ENCODE results near the gene DTNB.

DNA sequence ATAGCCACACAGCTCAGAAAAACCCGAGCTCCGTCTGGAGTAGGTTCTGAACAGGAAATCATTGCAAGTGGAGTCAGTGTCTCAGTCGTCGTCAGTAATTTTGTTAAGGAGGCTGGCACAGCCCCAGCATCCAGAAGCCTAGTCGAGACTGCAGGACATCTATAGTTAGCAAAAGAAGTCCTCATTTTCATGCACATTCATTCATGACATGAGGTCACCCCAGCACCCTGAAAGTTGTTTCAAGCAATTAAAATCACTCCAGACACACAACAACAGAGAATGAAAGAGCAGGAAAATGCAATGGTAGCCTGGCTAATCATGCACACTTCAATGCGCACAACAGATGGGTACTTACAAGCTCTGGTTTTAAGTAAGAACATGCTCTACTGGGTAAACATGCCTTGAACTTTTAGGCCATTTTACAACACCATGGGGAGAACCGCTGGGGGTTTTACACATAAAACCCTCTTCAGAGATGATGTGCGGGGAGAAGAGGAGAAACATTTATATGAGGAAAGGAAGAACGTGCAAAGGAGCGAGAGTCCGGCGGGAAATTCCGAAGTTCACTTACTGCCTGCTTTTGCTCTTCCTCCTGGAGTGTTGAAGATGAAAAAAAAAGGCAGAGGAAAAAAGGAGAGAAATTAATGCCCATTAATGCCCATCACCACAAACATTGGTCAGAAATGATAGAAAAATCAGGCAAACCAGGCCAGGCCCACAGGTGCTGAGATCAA is 254.3 kb downstream of the DTNB start:
- TF ChIP-seq, protein P1, sequence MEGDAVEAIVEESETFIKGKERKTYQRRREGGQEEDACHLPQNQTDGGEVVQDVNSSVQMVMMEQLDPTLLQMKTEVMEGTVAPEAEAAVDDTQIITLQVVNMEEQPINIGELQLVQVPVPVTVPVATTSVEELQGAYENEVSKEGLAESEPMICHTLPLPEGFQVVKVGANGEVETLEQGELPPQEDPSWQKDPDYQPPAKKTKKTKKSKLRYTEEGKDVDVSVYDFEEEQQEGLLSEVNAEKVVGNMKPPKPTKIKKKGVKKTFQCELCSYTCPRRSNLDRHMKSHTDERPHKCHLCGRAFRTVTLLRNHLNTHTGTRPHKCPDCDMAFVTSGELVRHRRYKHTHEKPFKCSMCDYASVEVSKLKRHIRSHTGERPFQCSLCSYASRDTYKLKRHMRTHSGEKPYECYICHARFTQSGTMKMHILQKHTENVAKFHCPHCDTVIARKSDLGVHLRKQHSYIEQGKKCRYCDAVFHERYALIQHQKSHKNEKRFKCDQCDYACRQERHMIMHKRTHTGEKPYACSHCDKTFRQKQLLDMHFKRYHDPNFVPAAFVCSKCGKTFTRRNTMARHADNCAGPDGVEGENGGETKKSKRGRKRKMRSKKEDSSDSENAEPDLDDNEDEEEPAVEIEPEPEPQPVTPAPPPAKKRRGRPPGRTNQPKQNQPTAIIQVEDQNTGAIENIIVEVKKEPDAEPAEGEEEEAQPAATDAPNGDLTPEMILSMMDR (conservative IDR thresholded peaks at IDR 0.05) = no peak
- no peak for TF ChIP-seq EZH2 (IDR thresholded peaks at IDR 0.05; ENCODE audit: low read depth)

Measured in PC-9 (cell line).